ENCODE data around the gene EIF4B. TPM values are rescaled to one million over a fixed set of nuclear protein-coding genes. Genes with fewer than 3 reads are reported as not detected.

The EIF4B gene
- total RNA-seq, 1 experiment from 2014 or later = 445 TPM

DNA sequence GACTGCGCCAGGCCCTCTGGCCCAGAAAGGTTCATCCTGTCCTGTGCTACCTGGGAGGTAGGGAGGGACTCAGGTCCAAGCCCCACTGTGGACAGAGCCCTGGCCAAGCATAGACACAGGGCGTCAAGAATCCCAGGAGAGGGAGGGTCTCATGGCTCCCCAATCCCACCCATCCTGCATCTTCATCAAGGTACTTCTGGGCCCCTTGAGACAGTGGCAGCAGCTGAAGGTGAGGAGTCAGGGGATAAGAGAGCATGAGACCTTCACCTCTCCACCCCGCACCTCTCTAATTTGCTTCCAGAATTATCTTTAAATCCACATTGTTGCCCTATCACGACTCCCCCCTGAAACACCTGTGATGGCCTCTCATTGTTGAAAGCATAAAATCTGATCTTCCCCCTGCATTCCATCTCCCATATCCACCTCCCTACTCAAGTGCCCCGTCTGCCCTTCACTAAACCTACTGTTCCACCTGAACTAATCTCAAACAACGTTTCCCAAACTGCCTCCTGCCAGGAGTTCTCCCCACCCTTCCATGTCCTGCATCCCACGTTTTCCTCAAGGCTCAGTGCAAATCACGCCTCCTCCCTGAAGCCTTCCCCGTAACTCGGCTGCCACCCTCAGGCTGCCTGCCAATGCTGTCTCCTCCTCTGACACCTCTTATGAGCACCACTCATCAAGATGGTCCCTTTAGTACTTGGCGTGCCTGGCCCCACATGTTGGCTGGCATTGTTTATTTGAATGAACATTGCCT is 30.3 kb upstream of the EIF4B start:
- DNase-seq = peak; percentile 87 to 92
- ChIA-PET CTCF (interaction anchor here (1.9 kb wide), 1 partner anchor 71 kb away, joined by 10 read pairs; the partner anchor contains the start of gene KRT8), POLR2A (interaction anchor here (1.2 kb wide), 1 partner anchor 71 kb away, joined by 12 read pairs; the partner anchor contains the start of gene KRT8)
- TF ChIP-seq, protein P1, sequence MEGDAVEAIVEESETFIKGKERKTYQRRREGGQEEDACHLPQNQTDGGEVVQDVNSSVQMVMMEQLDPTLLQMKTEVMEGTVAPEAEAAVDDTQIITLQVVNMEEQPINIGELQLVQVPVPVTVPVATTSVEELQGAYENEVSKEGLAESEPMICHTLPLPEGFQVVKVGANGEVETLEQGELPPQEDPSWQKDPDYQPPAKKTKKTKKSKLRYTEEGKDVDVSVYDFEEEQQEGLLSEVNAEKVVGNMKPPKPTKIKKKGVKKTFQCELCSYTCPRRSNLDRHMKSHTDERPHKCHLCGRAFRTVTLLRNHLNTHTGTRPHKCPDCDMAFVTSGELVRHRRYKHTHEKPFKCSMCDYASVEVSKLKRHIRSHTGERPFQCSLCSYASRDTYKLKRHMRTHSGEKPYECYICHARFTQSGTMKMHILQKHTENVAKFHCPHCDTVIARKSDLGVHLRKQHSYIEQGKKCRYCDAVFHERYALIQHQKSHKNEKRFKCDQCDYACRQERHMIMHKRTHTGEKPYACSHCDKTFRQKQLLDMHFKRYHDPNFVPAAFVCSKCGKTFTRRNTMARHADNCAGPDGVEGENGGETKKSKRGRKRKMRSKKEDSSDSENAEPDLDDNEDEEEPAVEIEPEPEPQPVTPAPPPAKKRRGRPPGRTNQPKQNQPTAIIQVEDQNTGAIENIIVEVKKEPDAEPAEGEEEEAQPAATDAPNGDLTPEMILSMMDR (IDR thresholded peaks at IDR 0.05; ENCODE audit: insufficient read depth in 1 of 2, low read depth in 1 of 2, low read length in 1 of 2, severe bottlenecking in 1 of 2, unreplicated experiment in 1 of 2) = peak; percentile 12 to 78
- Histone ChIP-seq H3K27me3 (replicated peaks; ENCODE audit: control insufficient read depth, insufficient read depth, low read length) (no peaks in the 10 kb centered on the region), H3K36me3 (ENCODE audit: control insufficient read depth, insufficient read depth, low read length) (no peaks in the 10 kb centered on the region; the same call in 1 of the 2 replicates), H3K4me1 (peaks cover 78% of the 10 kb centered on the region), H3K9me3 (no peaks in the 10 kb centered on the region), H3K4me3 (ENCODE audit: low read depth, low read length) (no peak overlapping the region)
- H3K36me3 Mint-ChIP-seq (ENCODE audit: insufficient read depth, unreplicated experiment) = peaks cover 37% of the 10 kb centered on the region
- peak overlapping the region; percentile 61 for H3K4me3 Mint-ChIP-seq (ENCODE audit: unreplicated experiment)
- H3K9me3 Mint-ChIP-seq (ENCODE audit: unreplicated experiment) = no peaks in the 10 kb centered on the region
- H3K27ac Mint-ChIP-seq (ENCODE audit: unreplicated experiment) = peak overlapping the region; percentile 83
- peaks cover 84% of the 10 kb centered on the region for H3K4me1 Mint-ChIP-seq (ENCODE audit: low read depth, unreplicated experiment)
- intact Hi-C loops (cut with micrococcal nuclease; ENCODE audit: unreplicated experiment) = loop anchor here (1.0 to 2.0 kb wide), 5 partner anchors 13 to 92 kb away; partner anchors contain the start of gene KRT8
- BruUV-seq (replicated peaks) = TSS peak; percentile 29
- no peaks in the 10 kb centered on the region for H3K27me3 Mint-ChIP-seq (ENCODE audit: insufficient read depth, unreplicated experiment)

DNA sequence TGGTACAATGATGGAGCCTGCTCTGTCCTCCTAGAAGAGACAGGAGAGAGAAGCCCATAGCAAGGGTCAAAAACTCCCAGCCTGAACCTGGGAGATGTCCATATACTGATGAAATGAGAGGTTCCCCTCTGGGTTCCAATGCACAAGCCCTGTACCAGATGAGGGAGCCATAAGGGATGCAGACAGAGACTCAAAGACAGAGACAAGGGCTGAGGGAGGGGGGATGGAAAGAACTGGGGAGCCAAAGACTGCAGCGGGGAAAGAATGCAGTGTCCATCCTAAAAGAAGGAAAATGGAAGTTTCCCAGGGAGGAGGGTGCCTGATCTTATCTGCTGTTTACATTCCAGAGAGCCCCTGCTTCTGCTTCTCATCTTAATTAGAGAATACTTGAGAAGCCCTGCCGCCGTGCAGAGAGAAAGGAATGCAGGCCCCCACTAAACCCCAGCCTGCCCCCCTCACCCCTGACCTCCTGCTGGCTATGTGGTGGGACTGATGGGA is 29.6 kb upstream of the EIF4B start:
- Histone ChIP-seq H3K27me3 (replicated peaks; ENCODE audit: control insufficient read depth, insufficient read depth, low read length) (no peaks in the 10 kb centered on the region), H3K36me3 (ENCODE audit: control insufficient read depth, insufficient read depth, low read length) (no peaks in the 10 kb centered on the region; the same call in 1 of the 2 replicates), H3K4me1 (peaks cover 72% of the 10 kb centered on the region), H3K9me3 (no peaks in the 10 kb centered on the region), H3K4me3 (ENCODE audit: low read depth, low read length) (no peak overlapping the region)
- POLR2A ChIA-PET = interaction anchor here (1.0 to 2.4 kb wide), 4 partner anchors 22 to 72 kb away, joined by 3 to 16 read pairs (median 6); partner anchors contain the start of gene KRT8
- H3K27me3 Mint-ChIP-seq (ENCODE audit: insufficient read depth, unreplicated experiment) = no peaks in the 10 kb centered on the region
- intact Hi-C loops (cut with micrococcal nuclease; ENCODE audit: unreplicated experiment) = loop anchor here (1.0 to 2.0 kb wide), 5 partner anchors 14 to 92 kb away; partner anchors contain the start of gene KRT8
- no TSS peak for BruUV-seq (replicated peaks)
- H3K36me3 Mint-ChIP-seq (ENCODE audit: insufficient read depth, unreplicated experiment) = peaks cover 36% of the 10 kb centered on the region
- CTCF ChIA-PET = interaction anchor here (1.4 to 1.6 kb wide), 3 partner anchors 50 to 92 kb away, joined by 4 to 8 read pairs (median 4); no protein-coding TSS in a partner anchor
- H3K9me3 Mint-ChIP-seq (ENCODE audit: unreplicated experiment) = no peaks in the 10 kb centered on the region
- TF ChIP-seq, protein P1 (IDR thresholded peaks at IDR 0.05; ENCODE audit: insufficient read depth in 1 of 2, low read depth in 1 of 2, low read length in 1 of 2, severe bottlenecking in 1 of 2, unreplicated experiment in 1 of 2) = no peak
- peak; percentile 79 to 89 for DNase-seq
- peak overlapping the region; percentile 83 for H3K27ac Mint-ChIP-seq (ENCODE audit: unreplicated experiment)
- peak overlapping the region; percentile 61 for H3K4me3 Mint-ChIP-seq (ENCODE audit: unreplicated experiment)
- peaks cover 83% of the 10 kb centered on the region for H3K4me1 Mint-ChIP-seq (ENCODE audit: low read depth, unreplicated experiment)

DNA sequence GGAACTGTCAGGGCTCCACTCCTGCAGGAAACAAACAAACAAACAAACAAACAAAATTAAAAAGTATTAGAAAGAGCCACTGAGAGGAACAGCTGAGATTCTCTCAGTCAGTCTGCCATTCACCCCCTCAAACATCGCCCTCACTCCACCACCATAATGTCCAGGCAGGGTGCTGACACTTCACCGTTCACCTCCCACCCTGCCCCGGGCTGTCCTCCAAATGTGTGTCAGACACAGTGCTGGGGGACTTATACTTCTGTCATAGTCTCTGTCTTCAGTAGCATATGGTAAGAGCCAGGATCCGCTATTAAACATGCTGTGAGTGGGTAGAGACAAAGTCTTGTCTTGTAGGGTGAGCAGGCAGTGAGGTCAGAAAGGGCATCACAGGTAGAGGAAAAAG is 29.1 kb upstream of the EIF4B start:
- Mint-ChIP-seq H3K27me3 (ENCODE audit: insufficient read depth, unreplicated experiment) (no peaks in the 10 kb centered on the region), H3K4me1 (ENCODE audit: low read depth, unreplicated experiment) (peaks cover 78% of the 10 kb centered on the region), H3K4me3 (ENCODE audit: unreplicated experiment) (peak overlapping the region; percentile 61), H3K36me3 (ENCODE audit: insufficient read depth, unreplicated experiment) (peaks cover 31% of the 10 kb centered on the region), H3K9me3 (ENCODE audit: unreplicated experiment) (no peaks in the 10 kb centered on the region), H3K27ac (ENCODE audit: unreplicated experiment) (peak overlapping the region; percentile 83)
- H3K4me3 ChIP-seq (ENCODE audit: low read depth, low read length) = no peak overlapping the region
- TF ChIP-seq, protein P1 (IDR thresholded peaks at IDR 0.05; ENCODE audit: insufficient read depth in 1 of 2, low read depth in 1 of 2, low read length in 1 of 2, severe bottlenecking in 1 of 2, unreplicated experiment in 1 of 2) = no peak
- no peaks in the 10 kb centered on the region for H3K9me3 ChIP-seq
- intact Hi-C loops (cut with micrococcal nuclease; ENCODE audit: unreplicated experiment) = loop anchor here (2.0 kb wide), 2 partner anchors 14 to 30 kb away; no protein-coding TSS in a partner anchor
- POLR2A ChIA-PET = interaction anchor here (0.6 to 2.4 kb wide), 7 partner anchors 23 to 87 kb away, joined by 3 to 16 read pairs (median 5); partner anchors contain the start of genes KRT18 and KRT8
- H3K4me1 ChIP-seq = peaks cover 66% of the 10 kb centered on the region
- no TSS peak for BruUV-seq (replicated peaks)
- peak in 1 of 2 experiments; percentile 45 for DNase-seq
- H3K27me3 ChIP-seq (replicated peaks; ENCODE audit: control insufficient read depth, insufficient read depth, low read length) = no peaks in the 10 kb centered on the region
- CTCF ChIA-PET = interaction anchor here (0.6 to 1.6 kb wide), 5 partner anchors 28 to 92 kb away, joined by 3 to 8 read pairs (median 4); partner anchors contain the start of gene KRT8
- H3K36me3 ChIP-seq (ENCODE audit: control insufficient read depth, insufficient read depth, low read length) = no peaks in the 10 kb centered on the region; the same call in 1 of the 2 replicates
